CD1c-positive myeloid dendritic cell (primary cell): ENCODE data around the gene SLAMF8.

Source experiments
- DNase-seq: peaks from one replicate; pipeline ENCODE4 v3.0.0-alpha.2; 2016; ENCODE audit errors: extremely low spot score

Gene SLAMF8

DNA sequence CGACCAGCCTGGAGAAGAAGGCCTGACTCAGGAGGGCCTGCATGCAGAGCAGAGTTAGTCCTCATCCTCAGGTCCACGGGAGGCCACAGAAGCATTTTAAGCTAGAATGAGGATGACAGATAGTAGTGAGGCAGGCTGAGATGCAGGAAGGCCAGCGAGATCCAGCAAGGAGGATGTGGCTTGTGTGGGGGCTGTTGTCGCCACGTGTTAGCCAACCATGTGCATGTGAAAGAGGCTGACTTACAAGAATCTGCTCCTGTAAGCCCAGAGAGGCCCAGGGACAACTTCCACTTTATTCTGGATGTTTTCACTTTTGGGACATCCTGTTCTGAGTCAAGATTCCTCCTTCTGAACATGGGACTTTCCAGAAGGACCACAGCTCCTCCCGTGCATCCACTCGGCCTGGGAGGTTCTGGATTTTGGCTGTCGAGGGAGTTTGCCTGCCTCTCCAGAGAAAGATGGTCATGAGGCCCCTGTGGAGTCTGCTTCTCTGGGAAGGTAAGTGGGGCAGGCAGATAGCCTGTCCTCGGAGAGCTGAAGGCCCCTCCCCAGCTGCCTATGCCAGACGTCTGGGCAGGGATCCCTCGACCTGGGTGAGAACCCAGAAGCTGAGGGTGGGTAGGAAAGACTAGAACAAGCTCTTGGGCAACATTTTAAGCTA is at the start of gene SLAMF8:
TSS of gene SLAMF8 (plus strand) at position 433 of the 661 bp plus-strand sequence. CDS start at position 459, 26 bp downstream.
- DNase-seq = peak; percentile 95

- no peak for DNase-seq
Observed at GRCh38 chr1:159778266-159778665, 48.4 kb upstream of the SLAMF8 start.

GRCh38 chr1:159779403-159779851 is 47.2 kb upstream of the SLAMF8 start:
- no peak for DNase-seq

GRCh38 chr1:159780583-159781582 is 45.8 kb upstream of the SLAMF8 start, which contains the start of gene DUSP23:
TSS of gene DUSP23 (plus strand) at chr1:159780962. CDS start at chr1:159781101, 139 bp downstream.
- DNase-seq = peak; percentile 99

DNA sequence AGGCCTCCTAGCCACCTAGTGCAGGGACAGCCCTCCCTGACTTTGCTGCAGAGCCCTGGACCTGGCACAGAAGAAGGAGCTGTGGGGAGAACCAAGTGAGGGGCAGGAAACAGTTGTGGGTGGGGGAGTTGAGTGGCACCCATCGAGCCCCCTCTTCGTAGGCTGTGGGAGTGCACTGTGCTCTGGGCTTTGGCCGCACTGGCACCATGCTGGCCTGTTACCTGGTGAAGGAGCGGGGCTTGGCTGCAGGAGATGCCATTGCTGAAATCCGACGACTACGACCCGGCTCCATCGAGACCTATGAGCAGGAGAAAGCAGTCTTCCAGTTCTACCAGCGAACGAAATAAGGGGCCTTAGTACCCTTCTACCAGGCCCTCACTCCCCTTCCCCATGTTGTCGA is 44.7 kb upstream of the SLAMF8 start:
- no peak for DNase-seq

- no peak for DNase-seq
Observed at GRCh38 chr1:159783724-159784123, 42.9 kb upstream of the SLAMF8 start.

GRCh38 chr1:159786465-159786864 is 40.2 kb upstream of the SLAMF8 start:
- no peak for DNase-seq

DNA sequence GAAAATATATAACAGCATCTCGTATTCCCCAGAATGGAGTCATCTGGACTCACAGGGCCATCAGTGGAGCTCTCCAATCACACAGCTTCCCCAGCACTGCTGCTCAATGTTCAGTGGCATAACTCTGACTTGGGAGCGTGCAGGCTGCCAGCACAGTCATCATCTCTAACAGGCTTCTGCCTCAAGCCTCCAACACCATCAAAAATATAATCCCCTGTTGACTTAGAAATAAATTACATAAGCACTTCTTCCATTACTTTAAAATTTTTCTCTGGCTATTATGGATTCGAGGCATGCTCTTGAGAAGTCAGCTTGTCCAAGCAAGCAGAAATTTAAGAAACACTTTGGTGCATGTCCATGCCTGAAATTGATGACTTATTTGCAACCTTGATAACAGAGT is 39.7 kb upstream of the SLAMF8 start:
- DNase-seq = no peak

DNA sequence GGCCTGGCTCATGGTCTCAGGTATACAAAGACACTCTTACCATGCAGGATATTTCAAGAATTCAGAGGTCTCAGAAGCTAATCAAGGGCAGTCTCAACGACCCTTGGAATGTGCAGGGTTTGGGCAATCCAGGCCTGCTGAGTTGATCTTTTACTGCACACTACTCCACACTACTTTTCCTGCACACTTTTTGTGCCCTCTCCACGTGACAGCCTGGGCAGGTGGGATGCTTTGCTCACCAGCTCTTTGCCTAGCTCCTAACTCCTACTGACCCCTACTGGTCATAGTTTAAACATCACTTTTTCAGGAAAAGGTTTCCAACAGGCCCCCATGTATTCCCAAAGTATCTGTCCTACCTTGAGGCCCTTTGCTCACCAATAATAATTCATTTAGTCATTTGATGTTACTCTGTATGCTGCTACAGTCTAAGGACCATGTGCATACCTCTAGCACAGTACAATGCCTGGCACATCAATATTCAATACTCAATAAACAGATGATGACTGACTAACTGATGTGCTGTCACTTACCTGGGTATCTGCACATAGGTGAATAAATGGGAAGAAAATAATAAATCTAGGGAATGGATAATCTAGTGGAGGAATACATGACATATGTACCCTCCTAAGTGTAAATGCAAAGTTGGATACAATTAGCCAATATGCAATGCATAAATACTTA is 36.3 kb upstream of the SLAMF8 start:
- peak; percentile 31 for DNase-seq

- no peak for DNase-seq
Observed at GRCh38 chr1:159791031-159791430, 35.6 kb upstream of the SLAMF8 start.

- no peak for DNase-seq
Observed at GRCh38 chr1:159791461-159791860, 35.2 kb upstream of the SLAMF8 start.

DNA sequence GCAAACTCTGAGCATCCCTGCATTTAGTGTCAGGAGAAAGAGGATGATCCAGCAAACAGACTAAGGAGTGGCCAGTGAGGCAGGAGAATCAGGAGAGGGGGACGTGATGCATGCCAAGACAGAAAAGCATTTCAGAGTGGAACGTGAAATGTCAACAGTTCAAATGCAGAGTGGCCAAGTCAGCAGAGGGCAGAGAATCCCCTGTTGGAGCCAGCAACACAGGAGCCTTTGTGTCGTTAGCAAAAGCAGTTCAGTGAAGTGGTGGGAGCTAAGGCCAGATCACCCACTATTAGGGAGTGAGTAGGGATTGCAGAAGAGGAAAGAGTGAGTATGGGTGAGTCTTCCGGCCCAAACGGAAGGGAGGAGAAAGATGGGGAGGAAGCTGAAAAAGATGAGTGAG is 31.1 kb upstream of the SLAMF8 start:
- no peak for DNase-seq

- peak; percentile 76 for DNase-seq
Observed at GRCh38 chr1:159798893-159799292, 27.8 kb upstream of the SLAMF8 start.

DNA sequence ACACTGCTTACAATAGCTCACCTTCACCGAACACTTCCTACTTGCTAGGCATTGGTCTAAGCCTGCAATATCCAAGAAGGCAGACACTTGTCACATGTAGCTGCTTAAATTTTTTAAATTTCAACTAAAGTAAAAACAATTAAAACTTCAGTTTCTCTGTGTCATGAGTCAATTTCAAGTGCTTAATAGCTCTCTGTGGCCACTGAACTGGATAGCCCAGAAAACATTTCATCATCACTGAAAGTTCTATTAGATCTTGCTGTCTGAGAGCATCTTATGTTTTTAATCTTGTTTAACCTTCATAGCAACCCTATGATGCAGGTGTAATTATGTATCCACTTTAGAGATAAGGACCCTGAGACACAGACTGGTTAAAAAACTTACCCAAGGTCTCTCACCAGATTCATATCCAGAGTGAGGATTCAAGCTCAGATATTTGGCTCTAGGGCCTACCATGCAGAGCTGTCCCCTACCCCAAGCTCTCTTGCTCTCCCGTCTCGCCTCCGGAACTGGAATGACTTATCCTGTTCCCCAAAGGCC is 27.2 kb upstream of the SLAMF8 start:
- DNase-seq = no peak

DNA sequence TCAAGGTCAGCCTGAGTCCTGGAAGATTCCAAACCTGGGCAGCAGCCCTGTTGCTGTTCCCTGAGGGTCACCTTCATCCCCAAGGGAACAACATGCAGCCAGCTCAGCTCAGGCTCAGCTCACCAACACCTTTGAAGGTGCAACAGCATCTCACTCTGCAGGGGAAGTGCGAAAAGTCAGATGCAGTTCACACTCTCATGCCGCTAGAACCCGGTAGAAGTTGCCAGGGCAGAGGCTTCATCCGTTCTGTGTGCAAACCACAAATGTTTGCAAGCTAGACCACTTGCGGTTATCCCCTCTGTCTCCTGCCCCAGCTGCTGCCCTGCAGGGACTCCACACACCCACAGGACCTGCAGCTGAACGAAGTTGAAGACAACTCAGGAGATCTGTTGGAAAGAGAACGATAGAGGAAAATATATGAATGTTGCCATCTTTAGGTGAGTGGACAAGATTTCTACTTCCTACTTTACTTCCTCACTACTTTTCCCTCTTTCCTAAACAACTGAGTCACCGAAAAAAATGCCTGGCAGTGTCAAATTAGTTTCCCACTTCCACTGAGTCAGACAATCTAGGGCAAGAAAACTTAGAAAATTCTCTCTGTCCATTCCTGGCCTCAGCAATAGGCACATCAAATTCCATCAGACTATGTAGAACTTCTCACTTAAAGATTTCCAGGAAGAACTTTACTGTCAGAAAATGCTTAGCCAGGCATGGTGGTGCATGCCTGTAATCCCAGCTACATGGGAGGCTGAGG is 26.3 kb upstream of the SLAMF8 start:
- no peak for DNase-seq

- peak; percentile 74 for DNase-seq
Observed at GRCh38 chr1:159802111-159802510, 24.6 kb upstream of the SLAMF8 start, which contains the start of gene FCRL6. TSS of gene FCRL6 (plus strand) at chr1:159802360. CDS start at chr1:159802425, 65 bp downstream.

GRCh38 chr1:159803956-159804689 is 22.6 kb upstream of the SLAMF8 start:
- DNase-seq = no peak

GRCh38 chr1:159804924-159805323 is 21.7 kb upstream of the SLAMF8 start:
- no peak for DNase-seq

GRCh38 chr1:159815926-159816325 is 10.7 kb upstream of the SLAMF8 start:
- DNase-seq = no peak
